Activated CD8-positive, alpha-beta memory T cell treated with anti-CD3 and anti-CD28 coated beads, Interleukin-2, amount 50 U/mL, for 1 hour (primary cell): ENCODE data around the gene ZAP70.

Experiments
- DNase-seq: peaks from one replicate; pipeline ENCODE4 v3.0.0-alpha.2; 2020; ENCODE audit errors: extremely low read depth

Gene ZAP70

DNA sequence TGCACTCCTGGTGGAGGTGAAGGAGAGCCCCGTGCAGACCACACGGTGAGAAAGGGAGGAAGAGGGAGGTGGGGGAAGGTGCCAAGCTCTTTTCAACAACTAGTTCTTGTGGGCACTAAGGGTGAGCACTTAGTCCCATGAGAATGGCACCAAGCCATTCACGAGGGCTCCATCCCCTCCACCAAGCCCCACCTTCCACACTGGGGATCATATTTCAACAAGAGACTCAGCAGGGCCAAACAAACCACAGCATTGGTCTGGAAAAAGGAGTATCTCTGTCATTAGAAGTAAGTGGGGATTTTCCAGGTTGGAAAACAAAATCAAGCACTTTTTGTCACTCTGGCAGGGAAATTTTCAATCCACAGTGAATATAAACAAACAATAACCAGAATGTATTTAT is 38.4 kb downstream of the ZAP70 start:
- DNase-seq, result no peak

DNA sequence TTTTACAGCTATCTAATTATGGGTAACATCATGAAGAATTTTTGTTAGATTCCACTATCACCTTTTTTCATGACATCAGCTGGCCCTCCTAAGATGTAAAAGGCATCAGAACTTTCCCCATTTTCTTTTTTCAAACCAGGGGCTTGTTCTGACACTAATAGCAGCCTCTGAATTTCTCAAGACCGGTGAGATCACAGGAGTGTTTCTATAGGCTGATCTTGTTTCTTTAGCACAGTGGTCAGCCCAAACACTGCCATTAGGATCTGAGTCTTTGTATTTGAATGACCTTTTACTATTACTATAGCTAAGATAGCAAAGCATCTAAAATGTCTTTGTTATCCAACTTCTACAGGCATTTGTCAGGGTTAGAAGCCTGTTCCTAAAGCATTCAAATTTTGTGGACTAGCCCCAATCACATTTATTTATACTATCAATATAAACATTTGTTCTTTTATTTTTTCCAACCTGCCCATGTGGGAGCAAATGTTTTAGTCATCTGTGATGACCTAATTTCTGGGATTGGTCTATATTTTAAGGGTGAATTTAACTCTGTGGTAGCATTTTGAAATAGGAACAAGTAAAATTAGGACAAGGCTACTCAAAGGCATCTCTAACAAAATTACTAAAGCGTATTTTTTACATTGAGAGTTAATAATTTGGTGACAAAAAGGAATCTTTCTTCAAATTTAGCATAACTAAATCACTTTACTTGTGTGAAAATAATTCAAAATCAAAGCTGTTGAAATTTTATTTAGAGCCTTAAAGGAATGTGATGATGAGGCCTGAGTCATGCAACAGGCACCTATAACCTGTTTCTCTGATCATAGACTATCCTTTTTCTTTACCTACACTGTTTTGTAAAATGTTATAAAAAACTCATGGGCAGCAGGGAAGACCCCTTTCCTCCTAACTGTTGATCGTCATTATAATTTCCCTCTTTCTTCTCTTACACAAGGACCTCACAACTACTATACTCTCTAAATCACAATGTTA is 39.3 kb downstream of the ZAP70 start:
- DNase-seq, result no peak

DNA sequence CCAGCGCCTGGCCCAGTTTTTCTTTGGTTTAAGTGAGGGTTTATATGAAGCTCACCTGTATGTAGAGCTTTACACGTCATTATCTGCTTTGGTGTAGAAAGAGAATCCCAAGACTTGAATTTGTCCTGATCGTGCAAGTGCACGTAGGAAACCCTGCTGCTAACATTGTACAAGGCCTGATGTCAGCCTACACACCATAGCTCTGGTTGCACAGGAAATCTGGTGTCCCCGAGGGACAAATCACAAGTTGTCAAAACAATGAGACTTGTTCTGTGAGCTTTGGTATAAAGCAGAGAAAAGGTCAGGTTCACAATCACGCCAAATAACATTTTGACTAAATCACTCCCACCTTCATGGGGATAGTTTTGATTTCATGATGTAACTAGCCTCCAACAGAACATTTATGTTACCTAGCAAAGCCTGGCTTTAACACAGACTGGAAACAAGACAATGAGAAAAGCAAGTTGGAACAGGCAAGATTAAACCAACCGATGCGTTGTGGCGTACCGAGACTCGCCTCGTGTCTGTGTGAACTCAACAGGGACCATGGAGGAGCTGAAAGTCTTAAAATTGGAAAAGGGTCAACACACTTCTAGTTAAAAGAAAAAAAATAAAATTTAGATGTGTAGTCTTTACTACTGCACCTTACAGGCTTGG is 41.4 kb downstream of the ZAP70 start:
- DNase-seq, result no peak

DNA sequence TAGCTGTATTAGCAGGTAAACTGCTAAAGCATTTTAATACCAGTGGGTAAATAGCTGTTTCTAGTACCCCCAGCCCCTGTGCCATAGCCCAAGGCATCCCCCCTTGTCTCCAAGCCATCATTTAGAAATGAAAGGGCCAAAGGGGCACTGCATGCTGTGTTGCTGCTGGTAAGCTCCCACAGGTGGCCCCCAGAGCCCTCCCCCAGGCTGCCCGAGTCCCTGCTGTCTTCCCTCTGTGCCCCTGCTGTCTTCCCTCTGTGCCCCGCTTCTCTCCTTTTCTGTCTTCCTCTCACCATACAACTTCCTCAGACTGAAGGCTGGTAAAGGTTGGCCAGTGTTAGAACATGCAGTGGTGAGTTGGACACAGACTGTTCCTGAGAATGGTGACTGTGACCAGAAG is 42.1 kb downstream of the ZAP70 start:
- DNase-seq, result no peak

DNA sequence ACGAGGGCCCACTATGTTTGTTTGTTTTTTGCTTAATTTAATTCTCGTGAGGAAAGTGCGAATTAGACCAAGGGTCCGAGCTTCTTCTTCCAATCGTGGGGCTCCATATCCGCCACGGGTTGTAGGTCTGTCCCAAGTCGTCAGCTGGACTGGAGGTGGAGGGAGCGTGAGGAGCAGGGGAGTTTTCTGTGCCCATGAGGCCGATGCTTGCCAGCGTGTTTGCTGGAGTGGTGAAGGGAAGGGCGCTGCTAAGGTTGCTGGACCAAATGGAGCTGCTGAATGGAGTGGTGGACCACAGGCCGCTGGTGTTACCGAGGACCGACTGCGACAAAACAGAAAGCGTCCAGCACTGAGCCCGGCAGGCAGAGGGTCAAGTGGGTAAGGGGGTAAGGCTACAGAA is 43.7 kb downstream of the ZAP70 start:
- no peak for DNase-seq

DNA sequence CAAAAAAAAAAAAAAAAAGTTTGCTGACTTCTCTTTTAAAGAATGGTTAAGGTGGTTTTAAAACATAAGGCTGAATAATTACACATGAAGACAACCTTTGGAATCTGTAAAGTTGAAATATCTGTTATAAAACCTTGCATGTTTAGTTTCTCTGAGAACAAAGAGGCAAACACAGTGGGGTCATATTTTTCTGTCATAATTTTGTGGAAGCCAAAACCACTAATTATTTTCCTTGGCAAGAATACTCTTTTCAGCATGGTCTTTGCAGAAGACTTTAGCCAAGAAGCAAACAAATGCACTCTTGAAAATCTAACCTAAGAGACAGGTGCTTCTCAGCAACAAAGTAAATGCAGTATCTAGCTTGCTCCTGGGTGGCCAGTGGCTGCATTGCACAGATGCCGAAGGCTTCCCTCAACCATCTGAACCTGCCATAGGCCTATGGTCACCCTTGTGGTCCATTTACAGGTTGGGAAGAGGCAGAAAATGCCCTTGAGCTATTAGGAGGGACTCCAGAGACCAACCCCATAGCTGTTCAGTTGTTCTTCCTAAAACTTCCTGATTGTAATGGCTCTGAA is 44.8 kb downstream of the ZAP70 start:
- DNase-seq, result no peak

DNA sequence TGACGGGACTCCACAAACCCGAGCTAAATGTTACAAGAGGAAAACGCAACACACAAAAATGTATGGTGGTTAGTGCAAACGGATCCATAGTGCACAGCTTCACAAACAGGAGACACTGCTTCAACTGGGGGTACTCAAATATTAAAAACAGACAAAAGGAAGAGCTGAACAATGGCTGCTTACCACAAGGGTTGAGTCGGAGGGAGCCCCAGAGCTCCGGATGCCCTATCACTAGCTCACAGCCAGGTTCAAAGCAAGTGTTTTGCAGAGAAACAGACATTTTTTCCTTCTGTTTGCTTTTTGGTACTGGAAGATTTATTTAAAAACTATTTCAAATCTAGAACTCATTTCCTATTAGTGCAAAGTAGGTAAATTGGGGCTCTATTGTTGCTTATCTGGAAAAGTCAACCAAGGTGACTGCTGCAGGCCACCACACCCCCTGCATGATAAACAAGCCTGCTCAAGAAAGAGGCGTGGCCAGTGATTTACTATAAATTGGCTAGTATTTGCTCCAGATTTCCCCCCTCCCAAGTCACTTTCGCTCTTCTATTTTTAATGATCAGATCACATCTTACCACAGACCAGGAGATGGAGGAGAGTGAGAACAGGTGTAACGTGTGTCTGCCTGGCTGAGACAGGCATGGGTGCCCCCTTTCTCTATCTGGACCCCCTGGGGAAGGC is 46.5 kb downstream of the ZAP70 start:
- no peak for DNase-seq

DNA sequence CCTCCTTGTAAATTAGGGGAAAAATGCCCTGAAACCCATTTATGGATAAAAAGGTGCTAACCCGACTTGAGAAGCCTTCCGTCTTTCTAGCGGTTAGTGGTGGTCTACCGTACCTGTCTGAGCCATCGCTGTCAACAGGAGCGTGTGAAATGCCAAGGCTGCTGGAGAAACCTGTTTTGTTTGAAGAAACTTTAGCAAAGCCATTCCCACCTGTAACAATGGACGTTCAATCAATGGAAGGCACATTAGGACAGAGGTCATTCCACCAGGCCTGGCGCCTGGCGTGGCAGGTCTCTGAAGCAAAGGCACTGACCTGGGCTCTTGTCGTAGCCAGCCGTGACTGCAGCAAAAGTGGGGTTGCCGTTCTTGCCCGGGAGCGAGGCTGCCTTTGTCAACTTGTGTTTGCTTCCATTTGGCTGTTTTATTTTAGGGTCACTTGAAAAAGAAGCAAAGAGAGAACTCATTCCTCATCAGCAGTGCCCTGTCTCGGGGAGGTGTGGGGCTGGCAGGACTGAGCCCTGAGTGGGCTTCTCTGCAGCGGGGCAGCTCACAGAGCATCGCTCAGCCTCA is 47.2 kb downstream of the ZAP70 start:
- no peak for DNase-seq

DNA sequence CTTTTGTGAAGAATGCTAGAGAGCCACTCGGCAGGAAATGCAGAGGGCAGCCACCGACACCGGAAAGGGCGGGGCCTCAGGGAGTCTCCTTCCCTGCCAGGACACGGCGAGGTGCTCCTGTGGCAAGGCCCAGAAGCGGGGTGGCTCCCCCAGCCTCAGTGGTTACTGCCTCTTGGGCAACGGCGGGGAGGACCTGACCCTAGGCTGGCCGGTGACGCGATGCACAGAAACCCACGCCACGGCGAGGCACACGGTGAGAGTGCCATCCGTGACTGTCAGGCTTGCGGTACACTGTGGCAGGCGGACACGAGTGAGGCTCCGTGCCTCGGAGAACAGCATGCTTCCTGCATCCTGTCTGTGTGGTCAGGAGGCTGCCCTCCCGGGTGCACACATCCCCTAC is 47.8 kb downstream of the ZAP70 start:
- no peak for DNase-seq

DNA sequence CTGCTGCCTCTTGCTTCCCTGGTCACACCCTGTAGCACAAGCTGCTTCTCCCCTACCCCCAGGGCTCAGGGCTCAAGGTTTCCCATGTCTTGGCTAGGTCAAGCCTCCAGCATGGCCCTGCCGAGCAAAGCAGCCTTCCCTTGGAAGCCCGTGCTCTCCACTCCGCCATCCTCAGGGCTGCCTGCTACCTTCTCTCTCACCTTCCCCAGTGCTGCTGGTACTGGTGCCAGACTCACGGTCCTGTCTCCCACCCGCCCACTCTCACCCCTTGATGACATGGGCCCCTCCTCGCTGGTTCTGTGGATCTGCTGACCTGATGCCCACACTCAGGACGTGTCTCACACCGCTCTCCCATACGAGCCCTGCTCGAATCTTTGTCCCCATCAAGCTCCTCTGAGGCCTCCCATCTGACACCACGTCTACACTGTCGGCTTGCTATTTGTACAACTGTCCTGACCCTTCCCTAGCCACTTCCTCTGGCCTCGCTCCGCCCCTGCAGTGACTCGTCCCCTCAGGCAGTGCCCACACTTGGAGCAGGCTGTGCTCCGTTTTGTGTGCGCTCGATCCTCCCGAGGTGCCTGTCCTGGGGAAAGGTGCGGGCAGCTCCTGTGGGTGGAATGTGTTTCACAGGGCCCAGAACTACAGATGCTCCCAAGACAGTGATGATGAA is 49.9 kb downstream of the ZAP70 start:
- DNase-seq, result no peak

DNA sequence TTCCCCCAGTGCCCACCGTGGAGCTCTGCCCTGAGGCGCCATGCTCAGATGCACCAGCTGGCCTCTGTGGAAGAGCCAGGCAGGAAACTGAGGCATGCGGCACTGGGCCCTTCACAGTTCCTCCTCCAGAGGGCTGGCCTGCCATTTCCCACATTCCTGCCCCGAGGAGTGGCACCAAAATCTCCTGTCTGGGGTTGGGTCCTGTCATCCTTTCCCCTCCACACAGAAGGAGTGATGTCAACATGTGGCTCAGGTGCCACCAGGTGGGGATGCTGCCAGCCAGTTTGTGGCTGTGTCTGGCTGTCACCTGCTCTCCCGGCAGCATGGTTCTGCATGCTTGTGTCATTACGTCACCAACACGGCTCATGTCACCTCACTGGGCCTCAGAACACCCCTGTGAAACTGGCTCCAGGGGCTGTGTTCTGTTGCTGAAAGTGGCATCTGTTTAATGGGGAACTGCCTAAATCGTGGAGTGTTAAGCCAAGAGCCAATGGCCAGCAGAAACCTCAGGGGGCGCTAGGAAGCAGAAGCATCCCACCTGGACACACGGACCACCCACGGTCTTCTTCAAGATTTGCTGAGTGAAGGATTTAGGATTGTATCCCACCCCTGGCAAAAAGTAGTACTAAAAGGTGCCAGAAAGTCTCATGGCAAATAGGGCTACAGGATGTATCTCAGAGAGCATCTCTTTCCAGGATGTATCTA is 51.3 kb downstream of the ZAP70 start:
- DNase-seq, result no peak

DNA sequence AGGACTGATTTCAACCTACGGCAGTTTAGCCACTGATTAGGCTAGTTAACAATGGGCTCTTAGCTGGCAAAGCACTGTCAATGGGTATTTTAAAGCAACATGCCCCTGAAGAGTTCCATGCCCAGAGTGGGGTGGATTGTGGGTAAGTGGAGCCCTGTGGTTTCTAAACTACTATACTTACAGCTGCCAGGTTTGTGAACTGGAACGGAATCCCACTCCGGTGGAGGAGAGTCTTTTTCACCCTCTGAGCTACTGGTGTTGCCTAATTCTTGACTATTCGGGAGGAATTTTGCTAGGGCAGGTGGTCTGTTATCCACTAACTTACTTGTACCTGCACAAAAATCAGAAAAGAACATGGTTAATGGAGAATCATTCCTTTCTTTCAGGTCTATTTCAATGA is 52.6 kb downstream of the ZAP70 start:
- no peak for DNase-seq

DNA sequence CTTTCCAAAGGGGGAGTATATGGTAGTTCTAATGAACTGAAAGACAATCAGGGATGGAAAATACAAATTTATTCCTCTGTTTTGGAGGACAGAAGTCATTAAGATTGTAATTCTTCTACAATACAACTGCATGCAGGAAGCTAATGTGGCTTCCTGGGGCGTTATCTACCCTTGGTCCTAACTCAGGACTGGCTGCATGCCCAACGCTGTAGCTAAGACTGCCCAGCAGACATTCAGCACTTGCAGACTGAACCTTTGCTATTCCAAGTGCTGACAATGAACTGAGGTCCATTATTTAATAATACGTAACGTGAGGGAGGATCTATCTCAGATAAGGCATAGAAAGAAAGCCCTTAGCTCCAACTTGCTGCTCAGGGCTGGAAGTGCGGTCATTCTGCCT is 53.2 kb downstream of the ZAP70 start:
- DNase-seq, result no peak

DNA sequence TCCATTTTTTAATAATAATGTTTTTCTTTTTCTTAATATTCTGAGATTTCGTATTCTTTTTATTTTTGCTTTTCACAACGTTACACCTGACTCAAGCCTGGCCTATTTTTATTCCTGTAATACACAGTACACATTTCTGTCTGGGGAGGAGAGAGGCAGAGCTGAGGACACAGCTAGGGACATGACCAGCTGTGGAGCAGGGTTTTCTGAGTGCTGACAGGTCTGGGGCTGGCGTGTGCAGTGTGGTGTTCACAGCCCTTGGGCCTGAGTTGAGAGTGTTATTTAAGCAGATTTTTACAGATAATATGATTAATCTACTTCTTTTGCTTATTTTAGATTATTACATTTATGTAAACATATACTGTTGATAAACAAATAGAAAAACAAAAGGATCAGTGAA is 55.9 kb downstream of the ZAP70 start:
- DNase-seq, result no peak

DNA sequence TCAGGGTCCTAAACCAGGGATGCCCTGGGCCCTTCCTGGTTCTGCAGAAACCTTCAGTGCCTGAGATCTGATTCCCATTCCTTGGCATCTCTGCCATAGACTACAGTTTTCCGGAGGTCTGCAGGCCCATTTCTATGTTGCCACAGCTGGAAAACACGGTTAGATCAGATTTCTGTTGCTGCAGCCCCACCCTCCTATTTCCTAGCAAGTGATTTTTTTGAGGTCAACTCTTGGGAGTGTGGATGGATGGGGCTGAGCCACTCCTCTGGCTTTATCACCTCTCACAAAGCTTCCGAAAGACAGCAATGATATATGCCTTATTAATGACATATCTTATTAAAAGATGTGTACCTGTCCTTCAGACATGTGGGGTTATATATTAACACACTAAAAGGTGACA is 56.3 kb downstream of the ZAP70 start:
- no peak for DNase-seq

DNA sequence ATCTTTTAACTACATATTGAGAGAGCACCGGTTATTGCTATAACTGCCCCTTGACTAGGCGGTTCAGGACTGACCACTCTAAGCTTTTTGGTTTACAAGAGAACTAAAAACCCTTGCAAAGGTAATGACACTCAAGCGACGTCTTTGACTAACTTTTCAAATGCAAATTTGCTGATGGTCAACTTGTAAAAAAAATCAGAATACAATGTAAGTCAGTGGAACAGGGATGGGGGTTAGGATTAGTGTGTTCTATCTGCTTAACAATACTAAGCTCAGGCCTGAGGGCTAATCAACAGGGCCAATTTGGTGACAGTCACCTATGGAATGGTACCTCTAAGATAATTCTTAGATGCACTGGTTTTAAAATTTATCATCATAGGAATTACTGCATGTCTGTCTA is 57.1 kb downstream of the ZAP70 start:
- DNase-seq, result no peak

DNA sequence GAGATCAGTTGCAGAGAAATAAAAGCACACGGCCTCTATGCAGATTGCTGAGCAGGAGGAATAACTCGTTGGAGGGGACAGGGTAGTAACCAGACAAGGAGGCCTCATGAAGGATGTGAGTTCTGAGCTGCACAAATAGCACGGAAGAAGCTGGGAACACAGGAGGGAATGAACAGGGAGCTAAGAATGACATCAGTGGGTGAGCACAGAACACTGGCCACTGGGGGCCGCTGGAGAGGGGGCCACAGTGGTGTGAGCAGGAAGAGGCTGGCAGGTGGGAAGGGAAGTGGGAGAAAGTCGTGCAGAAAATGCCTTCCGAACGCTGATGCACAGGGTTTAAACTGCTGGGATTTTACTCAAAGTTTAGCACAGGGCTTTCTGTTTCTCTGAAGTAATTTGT is 61.0 kb downstream of the ZAP70 start:
- no peak for DNase-seq

DNA sequence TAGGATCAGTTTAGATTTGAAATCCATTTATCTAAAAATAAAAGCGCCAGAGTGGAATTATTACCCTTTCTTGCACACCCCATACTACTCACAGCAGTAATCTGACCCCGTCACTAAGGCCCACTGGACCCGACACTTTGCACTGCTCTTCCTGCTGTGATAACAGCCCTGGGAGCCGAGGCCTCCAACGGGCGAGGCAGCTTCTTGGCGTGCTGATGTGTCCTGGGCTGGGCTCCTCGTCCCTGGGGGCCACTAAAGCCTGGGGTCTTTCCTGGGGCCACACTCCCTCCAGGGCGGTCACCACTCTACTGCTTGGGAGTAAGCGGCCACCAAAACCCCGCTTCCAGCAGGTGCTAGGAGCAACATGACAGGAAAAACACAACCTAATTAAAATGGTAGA is 61.7 kb downstream of the ZAP70 start:
- no peak for DNase-seq

DNA sequence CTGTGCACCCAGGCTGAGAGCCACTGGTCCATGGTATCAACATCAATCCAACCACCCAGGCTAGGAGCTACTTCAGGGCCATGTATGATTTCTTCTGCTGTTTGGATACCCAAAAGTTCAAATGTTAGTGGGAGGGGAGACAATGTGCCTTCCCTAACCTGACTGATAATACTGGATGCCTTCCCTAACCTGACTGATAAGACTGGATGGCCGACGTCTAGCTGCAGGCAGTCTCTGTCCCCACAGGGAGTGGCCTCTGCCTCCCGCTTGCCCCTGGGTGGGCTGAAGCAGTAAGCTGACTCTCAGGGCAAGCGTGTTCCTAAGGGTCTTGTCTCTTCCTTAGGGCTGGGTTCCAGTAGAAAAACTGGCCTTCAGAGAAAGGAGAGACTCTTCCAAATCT is 65.8 kb downstream of the ZAP70 start:
- no peak for DNase-seq

DNA sequence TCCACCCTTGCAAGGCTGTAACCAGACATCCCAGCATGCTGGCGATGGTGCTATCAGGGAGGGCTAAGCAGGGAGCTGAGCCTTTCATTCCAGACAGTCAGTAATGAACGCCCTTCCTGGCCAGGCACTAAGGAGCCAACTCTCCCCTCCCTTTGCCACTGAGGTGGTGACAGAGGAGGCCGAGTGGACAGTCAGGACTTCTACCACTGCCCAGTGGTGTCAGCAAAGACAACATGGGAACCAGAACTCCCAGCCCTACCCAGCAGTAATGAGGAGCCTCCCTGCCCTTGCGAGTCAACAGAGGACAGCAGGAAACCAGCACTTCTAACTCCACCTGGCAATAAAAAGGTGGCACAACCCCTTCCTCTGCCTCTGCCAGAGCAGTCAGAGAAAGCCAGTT is 68.6 kb downstream of the ZAP70 start:
- DNase-seq, result no peak

DNA sequence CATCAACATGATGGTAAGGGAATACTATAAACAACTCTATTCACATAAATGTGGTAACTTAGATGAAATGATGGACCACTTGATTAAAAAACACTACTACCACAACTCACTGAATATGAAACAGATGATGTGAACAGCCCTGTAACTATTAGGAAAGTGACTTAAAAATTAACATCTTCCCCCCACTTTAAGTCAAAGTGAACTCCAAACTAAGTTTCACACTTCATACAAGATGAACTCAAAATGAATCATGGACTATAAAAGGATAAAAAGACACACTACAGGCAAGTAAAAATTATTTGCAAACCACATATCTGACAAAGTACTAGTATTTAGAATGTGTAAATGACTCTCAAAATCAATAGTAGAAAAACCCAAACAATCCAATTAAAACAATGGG is 71.6 kb downstream of the ZAP70 start:
- DNase-seq, result no peak
